DND-41 (cell line): ENCODE results near the gene SMC1B.

ENCODE experiments used
- ATAC-seq: fragments of 200-7000 bp; cut with Tn5 transposase; 3 replicates; pipeline ENCODE4 v1.9.1; 2021; ENCODE audit warnings: low read depth; ENCODE audit not compliant: insufficient read depth
- DNase-seq: peaks from one replicate; pipeline ENCODE4 v3.0.0-alpha.2; 2020
- H2AFZ ChIP-seq: 2 replicates; pipeline ENCODE4 v1.6.0; 2012; ENCODE audit warnings: low read depth, low read length
- H3K27ac ChIP-seq: 2 replicates; pipeline ENCODE4 v1.5.1; 2012; ENCODE audit warnings: low read length, inconsistent platforms
- H3K27me3 ChIP-seq: fragments of 200-600 bp; sonication (generic); 2 replicates; pipeline ENCODE4 v1.6.0; 2012; ENCODE audit warnings: low read length, mild to moderate bottlenecking, inconsistent platforms; ENCODE audit not compliant: insufficient read depth, poor library complexity
- H3K36me3 ChIP-seq: 2 replicates; pipeline ENCODE4 v1.5.1; 2012; ENCODE audit warnings: low read length, inconsistent platforms; ENCODE audit not compliant: insufficient read depth
- H3K4me1 ChIP-seq: 2 replicates; pipeline ENCODE4 v1.5.1; 2012; ENCODE audit warnings: mild to moderate bottlenecking, low read length; ENCODE audit not compliant: insufficient read depth
- H3K4me2 ChIP-seq: 2 replicates; pipeline ENCODE4 v1.6.0; 2012; ENCODE audit warnings: mild to moderate bottlenecking, moderate library complexity, low read length, inconsistent platforms; ENCODE audit not compliant: insufficient read depth
- H3K4me3 ChIP-seq, 2 experiments: fragments of 200-600 bp in 1 of 2; shearing (Covaris generic) in 1 of 2; 2 replicates each; pipeline ENCODE4 v1.5.1; 2012 to 2016; ENCODE audit warnings: inconsistent platforms in 2 of 2, low read length in 2 of 2, mild to moderate bottlenecking in 2 of 2, low read depth in 1 of 2, moderate library complexity in 1 of 2
- H3K79me2 ChIP-seq: 2 replicates; pipeline ENCODE4 v1.6.0; 2012; ENCODE audit warnings: low read length, inconsistent platforms; ENCODE audit not compliant: insufficient read depth
- H3K9ac ChIP-seq: 2 replicates; pipeline ENCODE4 v1.6.0; 2012; ENCODE audit warnings: low read depth, mild to moderate bottlenecking, inconsistent platforms, low read length, moderate library complexity
- H3K9me3 ChIP-seq: 2 replicates; pipeline ENCODE4 v1.5.1; 2012; ENCODE audit warnings: low read length, moderate library complexity, mild to moderate bottlenecking, inconsistent platforms; ENCODE audit not compliant: insufficient read depth, severe bottlenecking
- H4K20me1 ChIP-seq: 2 replicates; pipeline ENCODE4 v1.6.0; 2012; ENCODE audit warnings: low read length; ENCODE audit not compliant: insufficient read depth
- EZH2 ChIP-seq: IDR thresholded peaks from 3 replicates; pipeline ENCODE4 v1.6.1; 2012; ENCODE audit warnings: borderline replicate concordance, low read depth, mild to moderate bottlenecking, moderate library complexity, low read length, inconsistent platforms; ENCODE audit not compliant: severe bottlenecking
- TF ChIP-seq, protein P1 (sequence below): IDR thresholded peaks from 2 replicates; pipeline ENCODE4 v1.5.1; 2012; ENCODE audit warnings: borderline replicate concordance, low read length, moderate library complexity, mild to moderate bottlenecking; ENCODE audit not compliant: poor library complexity, severe bottlenecking; ENCODE audit errors: extremely low read depth

Gene SMC1B

DNA sequence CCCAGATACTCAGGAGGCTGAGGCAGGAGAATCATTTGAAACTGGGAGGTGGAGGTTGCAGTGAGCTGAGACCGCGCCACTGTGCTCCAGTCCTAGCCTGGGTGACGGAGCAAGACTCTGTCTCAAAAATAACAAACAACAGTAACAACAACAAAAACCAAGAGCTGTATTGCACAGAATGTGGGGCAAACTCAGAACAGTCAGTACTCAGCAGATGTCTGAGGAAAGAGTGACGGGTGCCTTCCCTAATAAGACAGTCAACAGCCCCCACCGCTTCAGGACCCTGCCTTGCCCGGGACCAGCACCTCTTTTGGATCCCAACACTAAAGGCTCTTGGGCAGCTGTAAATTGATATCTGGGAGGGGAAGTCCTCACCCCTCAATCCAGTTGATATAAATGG, 40.4 kb upstream of the SMC1B start:
- no peak overlapping the region for H3K9ac ChIP-seq
- TF ChIP-seq, protein P1, sequence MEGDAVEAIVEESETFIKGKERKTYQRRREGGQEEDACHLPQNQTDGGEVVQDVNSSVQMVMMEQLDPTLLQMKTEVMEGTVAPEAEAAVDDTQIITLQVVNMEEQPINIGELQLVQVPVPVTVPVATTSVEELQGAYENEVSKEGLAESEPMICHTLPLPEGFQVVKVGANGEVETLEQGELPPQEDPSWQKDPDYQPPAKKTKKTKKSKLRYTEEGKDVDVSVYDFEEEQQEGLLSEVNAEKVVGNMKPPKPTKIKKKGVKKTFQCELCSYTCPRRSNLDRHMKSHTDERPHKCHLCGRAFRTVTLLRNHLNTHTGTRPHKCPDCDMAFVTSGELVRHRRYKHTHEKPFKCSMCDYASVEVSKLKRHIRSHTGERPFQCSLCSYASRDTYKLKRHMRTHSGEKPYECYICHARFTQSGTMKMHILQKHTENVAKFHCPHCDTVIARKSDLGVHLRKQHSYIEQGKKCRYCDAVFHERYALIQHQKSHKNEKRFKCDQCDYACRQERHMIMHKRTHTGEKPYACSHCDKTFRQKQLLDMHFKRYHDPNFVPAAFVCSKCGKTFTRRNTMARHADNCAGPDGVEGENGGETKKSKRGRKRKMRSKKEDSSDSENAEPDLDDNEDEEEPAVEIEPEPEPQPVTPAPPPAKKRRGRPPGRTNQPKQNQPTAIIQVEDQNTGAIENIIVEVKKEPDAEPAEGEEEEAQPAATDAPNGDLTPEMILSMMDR: no peak
- TF ChIP-seq EZH2: no peak
- H3K4me1 ChIP-seq: no peaks in the 10 kb centered on the region
- no peak overlapping the region for H2AFZ ChIP-seq
- no peaks in the 10 kb centered on the region for H4K20me1 ChIP-seq
- no peak overlapping the region for H3K27ac ChIP-seq
- DNase-seq (no peak), ATAC-seq (no peak)
- no peaks in the 10 kb centered on the region for H3K9me3 ChIP-seq
- no peaks in the 10 kb centered on the region for H3K36me3 ChIP-seq
- no peak overlapping the region for H3K4me3 ChIP-seq
- no peak overlapping the region for H3K4me2 ChIP-seq
- H3K27me3 ChIP-seq: peaks cover 12% of the 10 kb centered on the region
- no peaks in the 10 kb centered on the region for H3K79me2 ChIP-seq

DNA sequence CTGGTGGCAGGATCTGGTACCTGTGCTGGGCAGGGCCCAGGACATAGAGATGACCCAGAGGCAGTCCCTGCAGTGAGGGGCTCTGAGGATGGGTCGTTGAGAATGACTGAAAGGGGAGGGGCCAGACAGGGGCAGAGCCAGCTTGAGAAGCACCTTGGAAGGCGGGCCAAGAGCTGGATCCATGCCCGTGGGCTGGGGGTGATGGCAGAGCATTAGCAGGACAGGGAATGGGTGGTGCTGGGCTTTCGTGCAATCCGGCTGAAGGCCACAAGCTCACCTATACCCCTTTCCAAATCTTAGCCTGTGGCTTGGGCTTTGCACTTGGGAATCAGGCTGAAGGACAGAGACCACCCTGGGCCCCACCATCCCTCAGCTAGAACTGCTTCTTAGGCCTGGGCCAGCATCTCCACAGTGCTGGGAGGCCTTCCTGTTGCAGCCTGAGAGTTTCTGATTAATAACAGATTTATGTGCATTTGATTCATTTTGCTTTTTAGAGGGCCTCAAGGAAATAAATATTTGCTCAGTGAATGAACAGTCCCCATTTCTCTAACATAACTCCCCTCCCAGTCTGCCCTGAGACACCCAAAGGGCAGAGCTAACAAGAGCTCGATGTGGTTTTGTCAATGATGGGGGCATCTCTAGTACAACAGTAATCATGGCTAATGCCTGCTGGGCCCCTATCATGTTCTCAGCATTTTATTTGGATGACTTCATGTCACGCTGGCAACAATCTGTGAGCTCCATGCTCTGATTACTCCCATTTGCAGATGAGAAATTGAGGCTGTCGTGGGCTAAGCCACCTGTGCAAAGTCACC, 39.4 kb upstream of the SMC1B start:
- Histone ChIP-seq H2AFZ (no peak overlapping the region), H3K9ac (no peak overlapping the region), H3K79me2 (no peaks in the 10 kb centered on the region), H4K20me1 (no peaks in the 10 kb centered on the region), H3K4me2 (no peak overlapping the region), H3K27ac (no peak overlapping the region), H3K9me3 (no peaks in the 10 kb centered on the region), H3K36me3 (no peaks in the 10 kb centered on the region), H3K27me3 (peaks cover 12% of the 10 kb centered on the region), H3K4me3 (no peak overlapping the region), H3K4me1 (no peaks in the 10 kb centered on the region)
- ATAC-seq (no peak), DNase-seq (no peak)
- TF ChIP-seq EZH2: no peak
- TF ChIP-seq, protein P1: no peak

DNA sequence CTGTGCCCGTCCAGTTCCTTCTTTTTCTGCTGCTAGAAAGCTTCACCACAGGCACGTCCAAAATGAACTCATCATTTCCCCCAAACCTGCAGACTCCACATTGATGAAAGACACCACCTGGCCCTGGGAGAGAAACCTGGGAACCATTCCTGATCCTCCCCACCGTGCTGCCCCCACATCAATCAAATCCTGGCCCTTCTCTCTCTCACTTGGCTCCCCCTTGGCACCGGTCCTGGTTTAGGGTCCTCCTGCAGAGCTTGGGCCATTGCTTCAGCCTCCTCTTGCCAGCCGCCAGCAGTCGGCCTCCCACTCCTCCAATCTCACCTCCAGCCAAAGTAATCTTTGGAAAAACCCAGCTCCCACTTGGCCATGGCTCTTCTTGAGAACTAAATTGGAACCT, 38.6 kb upstream of the SMC1B start:
- ATAC-seq (no peak), DNase-seq (no peak)
- Histone ChIP-seq H3K9ac (no peak overlapping the region), H3K27ac (no peak overlapping the region), H4K20me1 (no peaks in the 10 kb centered on the region), H2AFZ (no peak overlapping the region), H3K79me2 (no peaks in the 10 kb centered on the region), H3K4me1 (no peaks in the 10 kb centered on the region), H3K4me3 (no peak overlapping the region), H3K27me3 (peaks cover 12% of the 10 kb centered on the region), H3K9me3 (no peaks in the 10 kb centered on the region), H3K4me2 (no peak overlapping the region), H3K36me3 (no peaks in the 10 kb centered on the region)
- no peak for TF ChIP-seq EZH2
- TF ChIP-seq, protein P1: no peak
